ENCODE data around the gene PIK3CD.
"Not testable (repeated sequence)": the region's sequence is repeated elsewhere in the genome, so short reads cannot be mapped to it uniquely, and the experiment has no call there.

PIK3CD gene

DNA sequence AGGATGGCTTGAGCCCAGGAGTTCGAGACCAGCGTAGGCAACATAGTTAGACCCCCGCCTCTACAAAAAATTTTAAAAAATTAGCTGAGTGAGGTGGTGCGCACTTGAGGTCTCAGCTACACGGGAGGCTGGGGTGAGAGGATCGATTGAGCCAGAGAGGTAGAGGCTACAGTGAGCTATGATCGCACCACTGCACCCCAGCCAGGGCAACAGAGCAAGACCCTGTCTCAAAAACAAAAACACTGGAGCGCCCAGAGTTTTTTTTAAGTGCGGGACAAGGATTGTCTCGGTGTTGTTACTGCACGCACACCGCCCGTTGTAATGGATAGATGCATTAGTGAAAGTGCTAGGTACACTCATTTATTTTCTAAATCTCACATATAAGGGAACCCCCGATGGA lies 37.1 kb downstream of the PIK3CD start:
- DNase-seq (ENCODE audit: low read depth in 2 of 2) = no peak

DNA sequence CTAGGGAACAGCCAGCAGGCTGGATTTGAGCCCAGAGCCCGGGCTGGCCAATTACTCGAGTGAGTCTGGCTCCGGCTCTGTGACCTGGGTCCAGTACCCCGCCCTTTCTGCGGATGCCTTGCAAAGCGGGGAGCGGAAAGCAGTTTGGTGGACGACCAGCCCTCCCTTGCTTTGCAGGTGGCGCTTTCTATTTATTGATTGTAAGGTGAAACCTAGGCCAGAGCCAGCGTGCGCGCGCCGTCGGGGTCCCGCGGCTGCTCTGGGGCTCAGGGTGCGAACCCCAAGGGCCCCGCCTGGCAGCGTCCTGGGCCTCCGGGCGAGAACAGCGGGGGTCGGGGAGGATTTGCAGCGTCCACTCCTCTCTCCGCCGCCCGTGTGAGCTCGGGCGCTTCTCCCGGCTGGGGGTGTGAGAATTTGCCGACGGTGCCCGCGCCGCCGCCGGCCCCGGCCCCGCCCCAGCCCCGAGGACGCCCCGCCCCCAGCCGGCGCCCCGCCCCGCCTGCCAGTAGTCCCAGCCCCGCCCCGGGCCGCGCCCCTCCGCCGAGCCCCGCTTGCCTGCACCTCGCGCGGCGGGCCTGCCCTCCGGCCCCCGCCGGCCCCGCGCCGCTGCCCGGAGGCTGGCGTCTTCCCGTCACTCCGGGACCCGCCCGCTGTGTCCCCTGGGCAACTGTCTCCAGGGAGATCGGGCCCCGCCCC lies 37.6 kb downstream of the PIK3CD start:
- peak; percentile 78 to 89 for DNase-seq (ENCODE audit: low read depth in 2 of 2)

DNA sequence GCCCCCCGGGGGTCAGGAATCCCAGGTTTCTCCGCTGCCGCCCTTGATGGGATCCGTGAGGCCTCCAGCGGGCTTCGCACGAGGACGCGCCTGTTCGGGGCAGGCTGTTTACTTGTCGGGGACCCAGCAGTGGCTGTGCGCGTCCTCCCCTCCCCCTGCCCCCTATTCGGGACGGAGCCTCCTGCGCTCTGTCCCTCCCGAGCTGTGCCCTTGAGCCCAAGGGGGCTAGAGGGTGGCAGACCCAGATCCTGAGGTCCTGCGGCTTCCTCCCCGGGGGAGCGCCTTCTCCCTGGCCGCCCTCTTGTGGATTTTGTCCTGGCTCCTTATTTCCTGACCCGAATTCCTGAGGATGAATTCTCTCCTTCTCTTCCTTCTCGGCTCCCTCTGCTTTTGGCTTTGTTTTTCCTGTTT lies 38.4 kb downstream of the PIK3CD start:
- no peak for DNase-seq (ENCODE audit: low read depth in 2 of 2)

DNA sequence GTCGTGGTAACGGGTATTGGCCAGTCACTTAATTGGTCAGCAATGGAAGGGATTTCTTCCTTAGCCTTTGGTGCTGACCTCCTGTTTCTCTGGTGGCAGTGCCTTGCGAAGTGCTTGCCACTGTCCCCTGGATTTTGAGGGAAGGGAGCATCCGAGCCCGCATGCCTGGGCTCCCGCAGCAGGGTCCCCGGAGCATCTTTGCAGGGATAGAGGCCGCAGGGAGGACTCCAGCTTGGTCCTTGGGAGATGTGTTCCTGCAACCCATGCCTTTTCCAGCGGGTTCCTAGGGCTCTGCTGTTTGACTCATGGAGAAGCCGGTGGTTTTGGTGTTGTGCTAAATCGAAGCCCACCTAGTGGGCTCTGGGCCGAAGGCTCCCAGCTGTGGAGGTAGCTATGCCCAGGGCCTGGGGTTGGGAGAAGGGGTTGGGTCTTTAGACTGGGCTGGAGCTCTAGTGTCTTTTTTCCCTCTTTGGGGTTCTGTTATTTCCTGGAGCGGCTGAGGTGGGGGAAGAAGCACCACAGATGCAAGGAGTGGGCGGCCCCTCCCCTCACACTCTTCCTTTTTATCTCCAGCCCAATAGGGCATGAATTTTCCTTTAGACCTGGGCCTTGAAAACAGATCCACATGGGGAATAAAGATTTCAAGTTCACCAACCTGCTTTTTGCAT lies 39.0 kb downstream of the PIK3CD start:
- DNase-seq (ENCODE audit: low read depth in 2 of 2) = no peak

DNA sequence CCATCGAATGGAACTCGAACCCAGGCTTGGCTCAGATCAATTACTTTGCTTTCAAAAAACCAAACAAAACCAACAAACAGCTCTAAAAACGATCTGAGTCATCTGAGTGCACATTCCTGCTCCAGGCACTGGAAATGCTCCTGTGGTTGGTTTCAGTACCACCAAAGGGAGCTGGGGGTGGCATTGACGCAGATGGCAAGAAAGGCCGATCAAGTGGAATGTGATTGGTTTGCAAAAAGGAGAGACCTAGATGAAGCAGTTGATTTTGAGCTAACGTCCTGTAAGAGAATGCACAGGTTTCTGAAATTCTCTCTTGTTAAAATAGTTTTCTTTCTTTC lies 39.5 kb downstream of the PIK3CD start:
- DNase-seq (ENCODE audit: low read depth in 2 of 2) = no peak

DNA sequence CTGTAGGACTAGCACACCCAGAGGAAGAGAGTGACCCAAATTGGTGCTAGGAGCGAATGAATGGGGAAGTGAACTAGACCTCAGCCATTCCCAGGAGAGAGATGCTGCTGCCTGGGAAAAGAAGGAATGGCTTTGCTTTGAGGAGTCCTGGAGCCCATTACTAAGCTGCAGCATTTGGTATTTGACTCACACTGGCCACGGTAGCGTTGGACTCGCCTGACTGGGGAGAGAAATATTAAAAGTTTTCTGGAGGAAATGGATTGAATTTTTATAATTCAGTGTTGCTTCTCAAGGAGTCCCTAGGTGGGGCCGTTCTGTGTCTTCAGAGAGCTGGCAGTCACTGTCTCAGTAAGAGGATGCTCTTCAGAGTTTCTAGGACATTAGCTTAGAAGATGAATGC lies 40.2 kb downstream of the PIK3CD start:
- DNase-seq (ENCODE audit: low read depth in 2 of 2) = no peak

DNA sequence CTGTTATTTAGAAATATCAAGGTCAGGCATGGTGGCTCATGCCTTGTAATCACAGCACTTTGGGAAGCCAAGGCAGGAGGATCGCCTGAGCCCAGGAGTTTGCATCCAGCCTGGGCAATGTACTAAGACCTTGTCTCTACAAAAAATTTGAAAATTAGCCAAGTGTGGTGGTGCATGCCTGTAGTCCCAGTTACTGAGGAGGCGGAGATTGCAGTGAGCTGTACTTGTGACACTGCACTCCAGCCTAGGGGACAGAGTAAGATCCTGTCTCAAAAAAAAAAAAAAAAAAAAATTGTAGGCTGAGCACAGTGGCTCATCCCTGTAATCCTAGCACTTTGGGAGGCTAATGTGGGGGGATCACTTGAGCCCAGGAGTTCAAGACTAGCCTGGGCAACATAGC lies 45.3 kb downstream of the PIK3CD start:
- DNase-seq (ENCODE audit: low read depth in 2 of 2) = no peak

DNA sequence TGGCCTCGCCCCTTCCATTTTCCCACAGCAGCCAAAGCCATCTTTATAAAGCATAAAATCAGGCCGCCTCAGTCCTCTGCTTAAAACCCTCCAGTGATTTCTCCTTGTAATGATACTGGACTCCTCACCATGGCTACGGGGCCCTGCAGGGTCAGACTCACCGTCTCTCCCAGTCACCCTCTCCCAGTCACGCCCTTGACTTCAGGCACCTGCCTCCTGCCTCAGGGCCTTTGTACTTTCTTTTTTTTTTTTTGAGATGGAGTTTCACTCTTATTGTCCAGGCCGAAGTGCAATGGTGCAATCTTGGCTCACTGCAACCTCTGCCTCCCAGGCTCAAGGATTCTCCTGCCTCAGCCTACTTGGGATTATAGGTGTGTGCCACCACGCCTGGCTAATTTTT lies 47.8 kb downstream of the PIK3CD start:
- DNase-seq (ENCODE audit: low read depth in 2 of 2) = no peak

DNA sequence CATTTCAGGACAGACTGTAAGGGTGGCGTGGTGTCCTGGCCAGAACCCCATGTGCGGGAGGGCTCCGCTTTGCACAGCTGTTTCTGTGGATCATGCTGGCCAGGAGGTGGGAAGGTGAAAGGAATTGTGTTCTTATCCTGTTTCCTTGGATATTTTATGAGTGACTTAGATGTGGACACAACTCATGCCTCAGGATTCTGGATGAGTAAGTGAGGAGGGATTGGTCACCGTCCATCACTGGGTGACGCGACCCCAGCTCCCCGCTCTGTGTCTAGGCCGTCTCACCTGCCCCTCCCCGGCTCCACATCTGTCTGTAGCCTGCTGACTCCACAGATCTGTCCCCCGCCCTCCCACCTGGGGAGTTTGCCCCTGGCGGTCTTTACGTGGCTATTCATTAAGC lies 48.8 kb downstream of the PIK3CD start:
- DNase-seq (ENCODE audit: low read depth in 2 of 2) = no peak

DNA sequence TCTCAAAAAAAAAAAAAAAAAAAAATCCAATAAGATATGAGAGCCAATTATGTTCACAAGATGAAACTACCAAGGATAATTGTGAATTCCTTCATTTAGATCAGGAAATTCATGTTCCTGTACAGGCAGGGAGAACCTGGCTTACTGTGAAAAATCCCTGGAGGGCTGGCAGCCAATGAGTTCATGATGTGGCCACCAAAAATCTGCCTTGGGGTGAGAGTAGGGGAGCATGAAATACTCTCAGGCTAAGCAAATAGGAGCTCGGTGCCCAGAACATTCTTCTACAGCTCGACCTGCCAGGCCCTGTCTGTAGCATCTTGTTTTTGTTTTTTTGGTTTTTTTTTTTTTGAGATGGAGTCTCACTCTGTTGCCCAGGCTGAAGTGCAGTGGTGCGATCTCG lies 50.1 kb downstream of the PIK3CD start:
- DNase-seq (ENCODE audit: low read depth in 2 of 2) = no peak

DNA sequence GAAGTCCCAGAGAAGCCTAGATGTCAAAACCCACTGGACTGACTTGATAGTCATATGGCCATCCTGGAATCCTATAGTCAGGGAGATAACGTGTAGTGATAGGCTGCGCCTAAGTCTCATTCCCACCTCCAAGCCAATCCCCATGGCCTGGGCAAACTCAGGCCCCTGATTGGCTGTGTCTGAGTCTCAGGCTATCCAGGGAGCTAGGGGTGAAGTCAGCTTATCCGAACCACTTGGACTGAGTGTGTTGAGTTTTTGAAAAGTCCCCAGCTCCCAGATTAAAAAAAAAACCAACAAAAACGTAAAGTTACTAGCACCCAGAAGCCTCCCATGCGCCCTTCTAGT lies 51.6 kb downstream of the PIK3CD start:
- no peak for DNase-seq (ENCODE audit: low read depth in 2 of 2)

DNA sequence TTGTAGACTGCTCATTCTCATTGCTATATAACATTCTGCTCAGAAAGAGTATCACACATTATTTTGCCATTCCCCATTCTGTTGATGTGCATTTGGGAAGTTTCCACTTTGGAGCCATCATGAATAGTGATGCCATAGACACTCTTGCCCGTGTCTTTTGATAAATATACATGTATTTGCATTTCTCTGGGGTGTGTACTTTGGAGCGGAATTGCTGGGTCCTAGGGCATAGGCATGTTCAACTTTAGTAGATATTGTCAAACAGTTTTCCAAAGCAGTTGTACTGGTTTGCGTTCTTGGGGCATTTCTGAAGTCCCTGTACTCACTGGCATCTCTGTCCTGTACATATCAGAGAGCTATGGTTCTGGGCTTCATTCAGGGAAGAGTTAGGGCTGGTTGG lies 52.1 kb downstream of the PIK3CD start:
- no peak for DNase-seq (ENCODE audit: low read depth in 2 of 2)

DNA sequence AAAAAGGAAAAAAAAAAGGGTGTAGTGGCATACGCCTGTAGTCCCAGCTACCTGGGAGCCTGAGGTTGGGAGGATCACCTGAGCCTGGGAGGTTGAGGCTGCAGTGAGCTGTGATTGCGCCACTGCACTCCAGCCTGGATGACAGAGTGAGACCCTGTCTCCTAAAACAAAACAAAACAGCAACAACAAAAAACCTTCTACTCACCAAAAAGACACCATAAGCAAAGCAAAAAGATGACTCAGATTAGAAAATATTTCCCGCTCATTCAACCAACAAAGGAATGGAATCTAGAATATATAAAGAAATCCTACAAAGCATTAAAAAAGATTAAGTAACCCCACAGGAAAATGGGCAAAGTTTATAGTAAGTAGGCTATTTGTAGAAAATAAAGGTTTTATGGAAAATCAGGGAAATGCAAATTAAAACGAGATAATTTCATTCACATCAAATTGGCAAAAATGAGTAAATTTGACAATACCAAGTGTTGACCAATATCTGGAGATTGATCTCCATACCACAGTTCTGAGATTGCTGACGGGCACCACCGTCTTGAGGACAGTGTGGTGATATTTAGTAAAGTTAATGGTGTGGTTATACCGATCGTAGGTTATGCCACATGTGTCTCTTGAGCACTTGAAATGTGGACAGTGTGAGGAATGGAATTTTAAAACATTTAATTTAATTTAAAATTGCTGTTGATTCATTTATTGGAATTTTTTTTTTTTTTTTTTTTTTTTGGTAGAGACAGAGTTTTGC lies 54.0 kb downstream of the PIK3CD start:
- DNase-seq (ENCODE audit: low read depth in 2 of 2) = no peak

DNA sequence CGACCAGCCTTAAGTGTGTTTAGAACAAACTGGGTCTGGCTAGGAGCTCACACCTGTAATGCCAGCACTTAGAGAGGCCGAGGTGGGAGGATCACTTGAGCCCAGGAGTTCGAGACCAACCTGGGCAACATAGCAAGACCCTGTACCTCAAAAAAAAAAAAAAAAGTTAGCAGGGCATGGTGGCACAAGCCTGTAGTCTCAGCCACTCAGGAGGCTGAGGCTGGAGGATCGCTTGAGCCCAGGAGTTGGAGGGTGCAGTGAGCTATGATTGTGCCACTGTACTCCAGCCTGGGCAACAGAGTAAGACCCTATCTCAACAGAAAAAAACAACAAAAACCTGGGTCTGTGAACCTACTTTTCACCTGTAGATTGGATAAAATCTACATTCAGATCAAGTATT lies 54.6 kb downstream of the PIK3CD start:
- DNase-seq (ENCODE audit: low read depth in 2 of 2) = no peak

DNA sequence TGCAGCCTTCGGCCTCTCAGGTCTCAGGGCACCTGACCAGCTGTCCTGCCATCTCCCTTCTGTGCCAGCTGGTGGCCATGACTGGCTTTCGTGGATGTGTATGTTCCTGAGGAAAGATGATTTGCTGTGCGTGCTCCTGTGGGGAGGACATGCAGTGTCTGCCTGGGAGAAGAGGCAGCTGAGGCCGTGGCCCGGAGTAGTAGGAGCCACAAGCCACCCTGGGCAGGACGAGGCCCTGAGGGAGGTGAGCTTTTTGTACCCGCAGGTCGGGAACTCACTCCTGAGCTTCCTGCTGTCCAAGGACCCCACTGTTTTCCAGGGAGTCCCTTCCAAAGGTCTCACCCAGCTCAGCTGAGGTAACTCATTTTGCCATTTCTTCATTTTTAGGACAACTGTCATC lies 58.5 kb downstream of the PIK3CD start:
- DNase-seq (ENCODE audit: low read depth in 2 of 2) = no peak

DNA sequence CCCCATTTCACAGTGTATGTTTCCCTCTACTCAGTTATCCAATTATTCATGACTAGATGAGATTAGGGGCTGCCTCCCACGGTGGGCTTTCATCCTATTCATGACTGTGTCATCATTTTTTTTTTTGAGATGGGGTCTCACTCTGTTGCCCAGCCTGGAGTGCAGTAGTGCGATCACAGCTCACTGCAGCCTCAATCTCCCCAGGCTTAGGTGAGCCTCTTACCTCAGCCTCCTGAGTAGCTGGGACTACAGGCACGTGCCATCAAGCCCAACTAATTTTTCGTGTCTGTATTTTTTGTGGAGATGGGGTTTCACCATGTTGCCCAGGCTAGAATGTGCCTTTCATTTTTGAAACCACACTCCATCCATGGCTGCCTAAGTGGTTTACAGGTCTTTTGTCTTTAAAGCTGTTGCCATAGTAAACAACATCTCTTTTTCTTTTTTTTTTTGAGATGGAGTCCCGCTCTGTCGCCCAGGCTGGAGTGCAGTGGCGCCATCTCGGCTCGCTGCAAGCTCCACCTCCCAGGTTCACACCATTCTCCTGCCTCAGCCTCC lies 60.0 kb downstream of the PIK3CD start:
- no peak for DNase-seq (ENCODE audit: low read depth in 2 of 2)

DNA sequence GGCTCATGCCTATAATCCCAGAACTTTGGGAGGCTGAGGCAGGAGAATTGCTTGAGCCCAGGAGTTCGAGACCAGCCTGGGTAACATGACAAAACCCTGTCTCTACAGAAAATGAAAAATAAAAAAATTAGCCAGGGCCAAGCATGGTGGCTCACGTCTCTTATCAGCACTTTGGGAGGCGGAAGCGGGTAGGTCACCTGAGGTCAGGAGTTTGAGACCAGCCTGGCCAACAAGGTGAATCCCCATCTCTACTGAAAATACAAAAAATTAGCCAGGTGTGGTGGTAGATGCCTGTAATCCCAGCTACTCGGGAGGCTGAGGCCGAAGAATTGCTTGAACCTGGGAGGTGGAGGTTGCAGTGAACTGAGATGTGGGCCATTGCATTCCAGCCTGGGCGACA lies 61.2 kb downstream of the PIK3CD start:
- not testable (repeated sequence) for DNase-seq (ENCODE audit: low read depth in 2 of 2)

DNA sequence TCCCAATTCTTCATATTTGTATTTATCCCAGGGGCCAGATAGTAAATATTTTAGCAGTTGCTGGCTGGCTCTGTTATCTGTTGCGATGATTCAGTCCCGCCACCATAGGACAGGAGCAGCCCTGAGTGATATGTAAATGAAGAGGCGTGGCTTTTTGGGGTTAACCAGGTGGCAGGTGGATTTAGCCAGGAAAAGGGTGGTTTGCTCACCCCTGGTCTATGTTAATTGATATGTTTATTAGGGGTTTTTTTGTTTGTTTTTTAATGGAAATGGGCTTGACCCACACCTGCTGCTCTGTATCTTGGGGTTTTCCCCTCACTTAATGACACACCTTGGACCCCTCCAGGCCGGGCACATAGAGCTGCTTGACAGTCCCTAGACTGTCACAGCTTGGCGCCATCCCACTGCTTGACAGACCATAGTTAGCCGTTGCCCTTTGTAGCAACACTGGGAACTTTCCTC lies 62.8 kb downstream of the PIK3CD start:
- no peak for DNase-seq (ENCODE audit: low read depth in 2 of 2)

DNA sequence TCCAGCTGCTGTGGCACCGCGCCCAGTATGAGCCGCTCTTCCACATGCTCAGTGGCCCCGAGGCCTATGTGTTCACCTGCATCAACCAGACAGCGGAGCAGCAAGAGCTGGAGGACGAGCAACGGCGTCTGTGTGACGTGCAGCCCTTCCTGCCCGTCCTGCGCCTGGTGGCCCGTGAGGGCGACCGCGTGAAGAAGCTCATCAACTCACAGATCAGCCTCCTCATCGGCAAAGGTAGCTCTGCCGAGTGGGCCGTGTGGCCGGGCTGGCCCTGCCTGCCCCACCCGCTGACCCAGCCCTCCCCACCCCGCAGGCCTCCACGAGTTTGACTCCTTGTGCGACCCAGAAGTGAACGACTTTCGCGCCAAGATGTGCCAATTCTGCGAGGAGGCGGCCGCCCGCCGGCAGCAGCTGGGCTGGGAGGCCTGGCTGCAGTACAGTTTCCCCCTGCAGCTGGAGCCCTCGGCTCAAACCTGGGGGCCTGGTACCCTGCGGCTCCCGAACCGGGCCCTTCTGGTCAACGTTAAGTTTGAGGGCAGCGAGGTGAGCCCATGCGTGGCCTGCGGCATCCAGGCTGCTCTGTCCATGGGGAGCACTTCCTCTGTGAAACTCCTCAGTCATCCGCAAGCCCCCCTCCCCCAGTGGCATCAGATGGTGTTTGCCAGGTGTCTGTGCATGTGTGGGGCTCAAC lies 64.2 kb downstream of the PIK3CD start:
- DNase-seq (ENCODE audit: low read depth in 2 of 2) = no peak

DNA sequence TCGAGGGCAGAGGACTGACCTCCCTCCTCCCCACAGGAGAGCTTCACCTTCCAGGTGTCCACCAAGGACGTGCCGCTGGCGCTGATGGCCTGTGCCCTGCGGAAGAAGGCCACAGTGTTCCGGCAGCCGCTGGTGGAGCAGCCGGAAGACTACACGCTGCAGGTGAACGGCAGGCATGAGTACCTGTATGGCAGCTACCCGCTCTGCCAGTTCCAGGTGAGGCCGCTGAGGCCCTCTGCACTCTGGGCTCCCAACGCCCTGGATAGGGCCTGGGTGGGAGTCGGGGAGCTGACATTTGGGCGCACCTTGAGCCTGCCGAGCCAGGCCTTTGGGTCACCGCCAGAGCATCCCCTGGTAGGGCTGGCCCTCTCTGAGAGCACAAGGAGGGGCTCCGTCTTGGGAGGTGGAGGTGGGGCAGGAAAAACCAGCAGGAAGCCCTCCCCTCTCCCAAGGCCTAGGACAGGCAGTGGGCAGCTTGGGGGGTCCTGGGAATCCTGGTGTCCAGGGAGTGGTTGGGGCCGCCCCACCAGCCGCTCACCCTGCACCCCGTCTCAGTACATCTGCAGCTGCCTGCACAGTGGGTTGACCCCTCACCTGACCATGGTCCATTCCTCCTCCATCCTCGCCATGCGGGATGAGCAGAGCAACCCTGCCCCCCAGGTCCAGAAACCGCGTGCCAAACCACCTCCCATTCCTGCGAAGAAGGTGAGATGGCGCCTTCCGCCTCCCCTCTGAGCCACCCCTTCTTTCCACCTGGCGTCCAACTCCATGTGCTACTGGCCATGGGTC lies 65.1 kb downstream of the PIK3CD start:
- no peak for DNase-seq (ENCODE audit: low read depth in 2 of 2)

DNA sequence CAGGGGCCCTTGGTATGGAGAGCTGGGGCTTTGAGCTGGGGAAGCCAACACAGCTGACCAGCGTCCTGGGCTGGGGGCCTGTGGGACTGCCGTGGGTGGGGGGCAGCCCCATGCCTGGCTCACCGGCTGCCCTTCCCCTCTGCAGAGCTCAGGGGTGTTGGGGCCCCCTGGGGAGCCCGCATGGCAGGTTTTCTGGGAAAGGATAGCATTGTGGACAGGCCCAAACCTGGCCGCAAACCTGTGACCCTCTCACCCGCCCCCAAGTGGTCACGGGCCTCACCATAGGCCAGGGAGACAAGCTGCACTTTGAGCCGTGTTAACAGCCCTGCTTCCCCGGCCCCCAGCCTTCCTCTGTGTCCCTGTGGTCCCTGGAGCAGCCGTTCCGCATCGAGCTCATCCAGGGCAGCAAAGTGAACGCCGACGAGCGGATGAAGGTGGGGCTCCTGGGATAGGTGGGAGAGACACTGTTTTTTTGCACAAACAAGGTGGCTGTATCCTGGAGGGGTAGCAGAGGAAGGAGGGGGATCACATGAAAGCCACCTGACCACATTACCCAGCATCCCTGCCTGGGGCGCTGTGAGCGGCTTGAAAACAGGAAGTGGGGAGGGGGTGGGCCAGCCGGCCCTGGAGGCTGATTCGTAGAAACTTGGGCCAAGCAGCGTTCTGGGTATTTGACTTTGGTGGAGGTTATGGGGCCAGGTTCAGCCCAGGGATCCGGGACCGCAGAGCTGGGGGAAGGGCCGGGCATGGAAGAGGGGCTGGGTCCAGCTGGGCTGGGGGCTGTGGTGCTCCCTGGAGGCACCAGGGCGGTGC lies 65.9 kb downstream of the PIK3CD start:
- peak; percentile 66 to 79 for DNase-seq (ENCODE audit: low read depth in 2 of 2)
